OCI-LY1 (cell line): ENCODE data around the gene SLC41A1.

Source experiments
- H2AFZ ChIP-seq: fragments of 200-600 bp; sonication (generic), shearing (Covaris generic); 2 replicates; pipeline ENCODE4 v1.6.0; 2014; ENCODE audit warnings: antibody characterized with exemption, mild to moderate bottlenecking, low read length
- H3F3A ChIP-seq: fragments of 200-600 bp; sonication (generic), shearing (Covaris generic); 2 replicates; pipeline ENCODE4 v1.6.0; 2014; ENCODE audit warnings: mild to moderate bottlenecking, antibody characterized with exemption, low read length, moderate library complexity; ENCODE audit not compliant: insufficient read depth
- H3K27ac ChIP-seq: fragments of 200-600 bp; sonication (generic); 2 replicates; pipeline ENCODE4 v1.5.1; 2014; ENCODE audit warnings: low read length, mixed run types, mild to moderate bottlenecking, low read depth; ENCODE audit not compliant: poor library complexity, severe bottlenecking
- H3K27me3 ChIP-seq: fragments of 200-600 bp; sonication (generic); 2 replicates; pipeline ENCODE4 v1.6.0; 2014; ENCODE audit warnings: antibody characterized with exemption, mild to moderate bottlenecking, low read length, moderate library complexity; ENCODE audit not compliant: insufficient read depth
- H3K36me3 ChIP-seq: fragments of 200-600 bp; sonication (generic); 2 replicates; pipeline ENCODE4 v1.6.1; 2014; ENCODE audit warnings: mild to moderate bottlenecking, antibody characterized with exemption, low read length, moderate library complexity, mixed read lengths; ENCODE audit not compliant: insufficient read depth
- H3K4me1 ChIP-seq: fragments of 200-600 bp; sonication (generic); 2 replicates; pipeline ENCODE4 v1.5.1; 2014; ENCODE audit warnings: mild to moderate bottlenecking, low read length, moderate library complexity; ENCODE audit not compliant: insufficient read depth, severe bottlenecking
- H3K4me2 ChIP-seq: fragments of 200-600 bp; sonication (generic), shearing (Covaris generic); 2 replicates; pipeline ENCODE4 v1.6.1; 2014; ENCODE audit warnings: low read length
- H3K4me3 ChIP-seq: fragments of 200-600 bp; sonication (generic); 2 replicates; pipeline ENCODE4 v1.5.1; 2014; ENCODE audit warnings: low read length, low read depth, mild to moderate bottlenecking, mixed read lengths; ENCODE audit not compliant: poor library complexity, severe bottlenecking
- H3K79me2 ChIP-seq: fragments of 200-600 bp; shearing (Covaris generic); 2 replicates; pipeline ENCODE4 v1.6.1; 2016; ENCODE audit warnings: mixed run types, low read length, mixed read lengths; ENCODE audit not compliant: insufficient read depth
- H3K9ac ChIP-seq: fragments of 200-600 bp; sonication (generic), shearing (Covaris generic); 2 replicates; pipeline ENCODE4 v1.6.1; 2014; ENCODE audit warnings: mild to moderate bottlenecking, low read length, mixed read lengths
- H3K9me2 ChIP-seq: fragments of 200-600 bp; sonication (generic), shearing (Covaris generic); 2 replicates; pipeline ENCODE4 v1.6.1; 2014; ENCODE audit warnings: low read depth, mild to moderate bottlenecking, low read length, mixed read lengths
- H3K9me3 ChIP-seq: fragments of 200-600 bp; shearing (Covaris generic); 2 replicates; pipeline ENCODE4 v1.6.1; 2014; ENCODE audit warnings: low read length, mixed read lengths
- H4K20me1 ChIP-seq: fragments of 200-600 bp; sonication (generic), shearing (Covaris generic); 2 replicates; pipeline ENCODE4 v1.6.0; 2016; ENCODE audit warnings: mild to moderate bottlenecking, low read length; ENCODE audit not compliant: insufficient read depth
- EZH2 ChIP-seq: fragments of 200-600 bp; sonication (generic), shearing (Covaris generic); IDR thresholded peaks from 2 replicates; pipeline ENCODE4 v1.8.0; 2017; ENCODE audit warnings: borderline replicate concordance, mixed run types, mild to moderate bottlenecking, antibody characterized with exemption, low read length, moderate library complexity, mixed read lengths
- TF ChIP-seq, protein P1 (sequence below): fragments of 200-600 bp; sonication (generic), shearing (Covaris generic); IDR thresholded peaks from 2 replicates; pipeline ENCODE4 v1.5.1; 2017; ENCODE audit warnings: mild to moderate bottlenecking, antibody characterized with exemption, low read length, moderate library complexity, mixed read lengths

Gene SLC41A1

DNA sequence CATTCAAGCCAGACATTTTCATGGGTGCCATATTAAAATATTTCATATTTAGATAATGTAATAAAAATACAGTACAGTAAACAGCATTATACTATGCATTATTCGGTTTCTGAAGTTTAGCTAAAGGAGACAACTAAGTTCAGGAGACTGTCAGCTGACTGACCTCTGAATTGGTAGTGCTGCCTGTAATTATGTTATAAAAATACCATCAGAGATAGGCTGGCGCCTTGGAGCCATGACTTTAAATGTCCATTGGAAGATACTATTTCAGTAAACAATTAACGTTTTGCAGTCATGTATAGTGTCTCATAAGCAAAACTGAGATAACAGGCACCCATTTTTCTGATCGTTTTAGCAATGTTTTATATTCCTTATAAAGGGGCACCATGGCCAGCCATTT is 26.4 kb downstream of the SLC41A1 start:
- no peak overlapping the region for H3K27ac ChIP-seq
- no peaks in the 10 kb centered on the region for H4K20me1 ChIP-seq
- no peak for TF ChIP-seq EZH2
- TF ChIP-seq, protein P1, sequence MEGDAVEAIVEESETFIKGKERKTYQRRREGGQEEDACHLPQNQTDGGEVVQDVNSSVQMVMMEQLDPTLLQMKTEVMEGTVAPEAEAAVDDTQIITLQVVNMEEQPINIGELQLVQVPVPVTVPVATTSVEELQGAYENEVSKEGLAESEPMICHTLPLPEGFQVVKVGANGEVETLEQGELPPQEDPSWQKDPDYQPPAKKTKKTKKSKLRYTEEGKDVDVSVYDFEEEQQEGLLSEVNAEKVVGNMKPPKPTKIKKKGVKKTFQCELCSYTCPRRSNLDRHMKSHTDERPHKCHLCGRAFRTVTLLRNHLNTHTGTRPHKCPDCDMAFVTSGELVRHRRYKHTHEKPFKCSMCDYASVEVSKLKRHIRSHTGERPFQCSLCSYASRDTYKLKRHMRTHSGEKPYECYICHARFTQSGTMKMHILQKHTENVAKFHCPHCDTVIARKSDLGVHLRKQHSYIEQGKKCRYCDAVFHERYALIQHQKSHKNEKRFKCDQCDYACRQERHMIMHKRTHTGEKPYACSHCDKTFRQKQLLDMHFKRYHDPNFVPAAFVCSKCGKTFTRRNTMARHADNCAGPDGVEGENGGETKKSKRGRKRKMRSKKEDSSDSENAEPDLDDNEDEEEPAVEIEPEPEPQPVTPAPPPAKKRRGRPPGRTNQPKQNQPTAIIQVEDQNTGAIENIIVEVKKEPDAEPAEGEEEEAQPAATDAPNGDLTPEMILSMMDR: no peak
- no peaks in the 10 kb centered on the region for H3K79me2 ChIP-seq
- no peak overlapping the region for H3K4me2 ChIP-seq
- no peak overlapping the region for H2AFZ ChIP-seq
- H3K4me1 ChIP-seq: no peaks in the 10 kb centered on the region
- no peak overlapping the region for H3K4me3 ChIP-seq
- no peaks in the 10 kb centered on the region for H3K9me2 ChIP-seq
- no peaks in the 10 kb centered on the region for H3K9me3 ChIP-seq
- H3K36me3 ChIP-seq: no peaks in the 10 kb centered on the region
- H3K27me3 ChIP-seq: 0 out of 2 replicates have a peak, but pooled peaks cover 3% of the 10 kb centered on the region
- no peak overlapping the region for H3K9ac ChIP-seq
- no peaks in the 10 kb centered on the region for H3F3A ChIP-seq

DNA sequence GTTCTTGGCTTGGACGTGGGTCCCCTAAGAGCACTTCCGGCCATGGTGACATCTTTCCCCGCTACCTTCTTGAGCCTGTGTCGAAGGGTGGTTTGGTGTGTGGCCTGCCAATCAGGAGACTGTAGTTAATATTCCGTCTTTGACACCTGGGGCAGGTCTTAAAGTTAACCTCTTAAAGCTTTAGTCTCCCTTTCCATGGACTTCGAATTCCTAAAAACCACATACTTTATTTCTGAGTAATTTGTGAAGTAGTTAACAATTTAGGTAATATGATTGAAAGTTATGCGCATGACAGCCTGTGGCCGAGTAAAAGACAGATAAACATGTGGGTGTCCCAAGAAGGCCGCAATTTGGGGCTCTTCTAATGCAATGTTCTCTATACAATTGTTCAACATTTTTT is 27.6 kb downstream of the SLC41A1 start:
- H3K9me3 ChIP-seq: no peaks in the 10 kb centered on the region
- no peak overlapping the region for H3K4me3 ChIP-seq
- no peak overlapping the region for H2AFZ ChIP-seq

DNA sequence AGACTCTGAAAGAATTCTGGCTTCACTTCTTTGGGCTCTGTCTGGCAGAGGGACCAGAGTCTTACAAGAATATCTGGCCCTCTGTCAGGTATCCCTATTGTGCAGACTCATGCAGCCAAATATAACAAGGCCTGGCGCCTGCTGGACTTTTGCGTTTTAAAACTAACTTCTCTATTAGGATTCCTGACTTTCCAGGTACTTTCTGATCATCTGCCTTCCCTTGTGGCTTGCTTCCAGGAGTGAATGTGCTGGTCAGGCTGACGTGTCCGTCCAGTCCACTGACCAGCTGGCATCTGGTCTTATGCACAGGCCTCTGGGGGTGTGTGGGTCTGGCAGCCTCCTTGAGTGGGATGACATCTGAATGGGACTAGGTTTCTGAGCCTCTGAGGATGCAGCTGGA is 29.1 kb downstream of the SLC41A1 start:
- no peaks in the 10 kb centered on the region for H3K9me3 ChIP-seq
- no peak overlapping the region for H3K27ac ChIP-seq
- 0 out of 2 replicates have a peak, but pooled peaks cover 3% of the 10 kb centered on the region for H3K27me3 ChIP-seq
- H3K4me1 ChIP-seq: no peaks in the 10 kb centered on the region
- TF ChIP-seq EZH2: no peak
- TF ChIP-seq, protein P1: no peak
- H3K9ac ChIP-seq: no peak overlapping the region
- no peaks in the 10 kb centered on the region for H3K79me2 ChIP-seq
- H3K4me3 ChIP-seq: no peak overlapping the region
- no peaks in the 10 kb centered on the region for H3F3A ChIP-seq
- no peak overlapping the region for H3K4me2 ChIP-seq
- H2AFZ ChIP-seq: no peak overlapping the region
- H3K36me3 ChIP-seq: no peaks in the 10 kb centered on the region
- H3K9me2 ChIP-seq: no peaks in the 10 kb centered on the region
- no peaks in the 10 kb centered on the region for H4K20me1 ChIP-seq

More for the DNA sequence above, 27.6 kb downstream of the SLC41A1 start:
- Histone ChIP-seq H3K9ac (no peak overlapping the region), H3K9me2 (no peaks in the 10 kb centered on the region), H3K36me3 (no peaks in the 10 kb centered on the region), H4K20me1 (no peaks in the 10 kb centered on the region), H3K27me3 (0 out of 2 replicates have a peak, but pooled peaks cover 3% of the 10 kb centered on the region), H3F3A (no peaks in the 10 kb centered on the region), H3K4me2 (no peak overlapping the region), H3K79me2 (no peaks in the 10 kb centered on the region), H3K4me1 (no peaks in the 10 kb centered on the region), H3K27ac (no peak overlapping the region)
- TF ChIP-seq, protein P1: no peak
- TF ChIP-seq EZH2: no peak
